Measurements from ENCODE around the gene TEAD4.
A peak's percentile ranks its signal among the peaks of the same experiment; 100 is the strongest.

TEAD4 gene

GRCh38 chr12:2939191-2939590, 20.0 kb upstream of the TEAD4 start:
- POLR2A ChIA-PET (ENCODE audit: low non-redundant PET), result no interaction called here
- CTCF ChIA-PET, result interaction anchor here (0.5 kb wide), 1 partner anchor 17 kb away, joined by 9 read pairs; no protein-coding TSS in a partner anchor
- DNase-seq (ENCODE audit: low spot score), result no peak
- no peak for TF ChIP-seq CTCF (conservative IDR thresholded peaks at IDR 0.05; ENCODE audit: low read depth)
- no peak overlapping the region for H3K27ac ChIP-seq

- DNase-seq (ENCODE audit: low spot score), result no peak
- H3K27ac ChIP-seq, result no peak overlapping the region
- no peak for TF ChIP-seq CTCF (conservative IDR thresholded peaks at IDR 0.05; ENCODE audit: low read depth)
- ChIA-PET POLR2A (ENCODE audit: low non-redundant PET) (no interaction called here), CTCF (interaction anchor here (0.6 to 1.0 kb wide), 4 partner anchors 64 to 864 kb away, joined by 3 to 4 read pairs (median 3); no protein-coding TSS in a partner anchor)
These were observed 18.6 kb upstream of the TEAD4 start for GRCh38 chr12:2940564-2940963.

- ChIA-PET POLR2A (ENCODE audit: low non-redundant PET) (no interaction called here), CTCF (interaction anchor here (0.6 kb wide), 1 partner anchor 863 kb away, joined by 3 read pairs; no protein-coding TSS in a partner anchor)
- H3K27ac ChIP-seq, result no peak overlapping the region
- DNase-seq (ENCODE audit: low spot score), result no peak
- no peak for TF ChIP-seq CTCF (conservative IDR thresholded peaks at IDR 0.05; ENCODE audit: low read depth)
These were observed 17.7 kb upstream of the TEAD4 start for GRCh38 chr12:2941524-2941923.

- ChIA-PET POLR2A (ENCODE audit: low non-redundant PET) (no interaction called here), CTCF (interaction anchor here (0.6 to 1.4 kb wide), 9 partner anchors 9 to 385 kb away, joined by 3 to 5 read pairs (median 3); no protein-coding TSS in a partner anchor)
- no peak overlapping the region for H3K27ac ChIP-seq
- TF ChIP-seq CTCF (conservative IDR thresholded peaks at IDR 0.05; ENCODE audit: low read depth), result peak; percentile 72
- DNase-seq (ENCODE audit: low spot score), result peak; percentile 45
These were observed 14.7 kb upstream of the TEAD4 start for GRCh38 chr12:2944401-2945047.

- no peak for DNase-seq (ENCODE audit: low spot score)
- ChIA-PET CTCF (interaction anchor here (0.6 kb wide), 1 partner anchor 66 kb away, joined by 3 read pairs; no protein-coding TSS in a partner anchor), POLR2A (ENCODE audit: low non-redundant PET) (no interaction called here)
These were observed 9.8 kb upstream of the TEAD4 start for GRCh38 chr12:2949411-2949810.

GRCh38 chr12:2955888-2956287, 3.3 kb upstream of the TEAD4 start:
- TF ChIP-seq CTCF (conservative IDR thresholded peaks at IDR 0.05; ENCODE audit: low read depth), result no peak
- no peak overlapping the region for H3K27ac ChIP-seq
- CTCF ChIA-PET, result no interaction called here
- POLR2A ChIA-PET (ENCODE audit: low non-redundant PET), result interaction anchor here (0.5 kb wide), 1 partner anchor 1134 kb away, joined by 3 read pairs; no protein-coding TSS in a partner anchor
- no peak for DNase-seq (ENCODE audit: low spot score)

More at GRCh38 chr12:2949411-2949810, 9.8 kb upstream of the TEAD4 start:
- H3K27ac ChIP-seq, result no peak overlapping the region
- TF ChIP-seq CTCF (conservative IDR thresholded peaks at IDR 0.05; ENCODE audit: low read depth), result no peak

All from RWPE1 (cell line).